WTC11 (cell line): ENCODE data around the gene GTF2IRD2.
"Not testable (repeated sequence)": the region's sequence is repeated elsewhere in the genome, so short reads cannot be mapped to it uniquely, and the experiment has no call there.

ENCODE experiments used
- AFF4 ChIP-seq: sonication (generic); formaldehyde crosslinking; IDR thresholded peaks from 2 replicates; pipeline ENCODE4 v1.8.1; 2023; ENCODE audit warnings: mild to moderate bottlenecking, missing genetic modification reagents, borderline replicate concordance
- ATF2 ChIP-seq: sonication (generic); formaldehyde crosslinking; IDR thresholded peaks from 2 replicates; pipeline ENCODE4 v1.8.1; 2022; ENCODE audit warnings: low read depth, missing genetic modification reagents, borderline replicate concordance
- ATF3 ChIP-seq: sonication (generic); formaldehyde crosslinking; conservative IDR thresholded peaks from 2 replicates; pipeline ENCODE4 v1.8.1; 2022; ENCODE audit warnings: mild to moderate bottlenecking, missing genetic modification reagents
- CBFB ChIP-seq: sonication (generic); formaldehyde crosslinking; IDR thresholded peaks from 2 replicates; pipeline ENCODE4 v1.8.1; 2022; ENCODE audit warnings: mild to moderate bottlenecking, low read depth, missing genetic modification reagents
- CTCF ChIP-seq: fragments of 200-600 bp; IDR thresholded peaks from 2 replicates; pipeline ENCODE4 v1.8.0; 2022; ENCODE audit warnings: antibody characterized with exemption
- ETV6 ChIP-seq: sonication (generic); formaldehyde crosslinking; IDR thresholded peaks from 2 replicates; pipeline ENCODE4 v1.8.1; 2022; ENCODE audit warnings: mild to moderate bottlenecking, missing genetic modification reagents
- FOXK1 ChIP-seq: sonication (generic); formaldehyde crosslinking; IDR thresholded peaks from 2 replicates; pipeline ENCODE4 v1.8.0; 2022; ENCODE audit warnings: mild to moderate bottlenecking, moderate library complexity, missing genetic modification reagents
- MLX ChIP-seq: sonication (generic); formaldehyde crosslinking; IDR thresholded peaks from 2 replicates; pipeline ENCODE4 v1.8.1; 2023; ENCODE audit warnings: mild to moderate bottlenecking, missing genetic modification reagents, moderate library complexity
- RELA ChIP-seq: sonication (generic); formaldehyde crosslinking; IDR thresholded peaks from 2 replicates; pipeline ENCODE4 v1.8.1; 2022; ENCODE audit warnings: missing genetic modification reagents, mild to moderate bottlenecking, borderline replicate concordance
- USF1 ChIP-seq: sonication (generic); formaldehyde crosslinking; IDR thresholded peaks from 2 replicates; pipeline ENCODE4 v1.8.0; 2022; ENCODE audit warnings: mild to moderate bottlenecking, missing genetic modification reagents
- ZNF121 ChIP-seq: sonication (generic); formaldehyde crosslinking; IDR thresholded peaks from 2 replicates; pipeline ENCODE4 v1.8.0; 2023; ENCODE audit warnings: missing genetic modification reagents

GRCh38 chr7:74753921-74754482, 97.4 kb downstream of the GTF2IRD2 start:
- TF ChIP-seq USF1; CTCF; RELA; FOXK1 (CRISPR knock-in tag); ATF2 (CRISPR knock-in tag); AFF4 (CRISPR knock-in tag); MLX (CRISPR knock-in tag); ETV6; ZNF121; CBFB; ATF3: not testable (repeated sequence)
